CD4-positive, alpha-beta T cell (primary cell): Measurements from ENCODE around the gene KIAA1328. TPM values are rescaled to one million over a fixed set of nuclear protein-coding genes. Genes with fewer than 3 reads are reported as not detected.
"Not testable (repeated sequence)": the region's sequence is repeated elsewhere in the genome, so short reads cannot be mapped to it uniquely, and the experiment has no call there.

Experiments used
- ATAC-seq: fragments of 200-7000 bp; cut with Tn5 transposase; one replicate; pipeline ENCODE4 v1.10.0; 2022; ENCODE audit warnings: mild to moderate bottlenecking; ENCODE audit not compliant: poor library complexity
- CTCF ChIA-PET: fragments of 350-600 bp; sonication (Branson Sonifier 250); formaldehyde crosslinking; loops from one replicate; lab custom pipeline; 2021; ENCODE audit warnings: antibody characterized with exemption, inconsistent platforms; lab: Charles Lee
- POLR2A ChIA-PET: fragments of 350-600 bp; sonication (Branson Sonifier 250); formaldehyde crosslinking; loops from one replicate; lab custom pipeline; 2021; ENCODE audit warnings: antibody characterized with exemption, inconsistent platforms; lab: Charles Lee
- DNase-seq, 14 experiments: peaks; one replicate each; pipeline ENCODE4 v3.0.0-alpha.2; 2013 to 2020; ENCODE audit warnings: mixed read lengths in 2 of 14
- H3K27ac ChIP-seq, 2 donors: one replicate each; pipeline versions ENCODE4 v1.5.1 to v1.7.0; 2013; ENCODE audit warnings: low read length in 2 of 2, low read depth in 1 of 2, mild to moderate bottlenecking in 1 of 2
- H3K27me3 ChIP-seq, 2 experiments: 1 replicate in 1 of 2; 2 replicates in 1 of 2; pipeline versions ENCODE4 v1.6.1 to v1.7.0; 2013; ENCODE audit warnings: low read length in 2 of 2, control low read depth in 1 of 2, mild to moderate bottlenecking in 1 of 2, moderate library complexity in 1 of 2; ENCODE audit not compliant: insufficient read depth in 2 of 2, control insufficient read depth in 1 of 2
- H3K36me3 ChIP-seq: one replicate; pipeline ENCODE4 v1.6.1; 2013; ENCODE audit warnings: low read length, control low read depth; ENCODE audit not compliant: insufficient read depth
- H3K4me1 ChIP-seq: one replicate; pipeline ENCODE4 v1.6.1; 2013; ENCODE audit warnings: low read length, control low read depth; ENCODE audit not compliant: insufficient read depth
- H3K4me3 ChIP-seq: one replicate; pipeline ENCODE4 v1.5.1; 2013; ENCODE audit warnings: mild to moderate bottlenecking, low read length, moderate library complexity
- H3K9me3 ChIP-seq, 2 experiments: 1 replicate in 1 of 2; 2 replicates in 1 of 2; pipeline versions ENCODE4 v1.6.1 to v1.7.0; 2013; ENCODE audit warnings: low read length in 2 of 2, mild to moderate bottlenecking in 2 of 2, control low read depth in 1 of 2, moderate library complexity in 1 of 2; ENCODE audit not compliant: control insufficient read depth in 1 of 2, insufficient read depth in 1 of 2
- H3K27ac Mint-ChIP-seq: one replicate; pipeline ENCODE4 v1.8.0; 2020; ENCODE audit warnings: mixed read lengths
- H3K27me3 Mint-ChIP-seq: one replicate; pipeline ENCODE4 v1.8.0; 2021; ENCODE audit warnings: mixed read lengths
- H3K36me3 Mint-ChIP-seq: one replicate; pipeline ENCODE4 v1.8.0; 2021; ENCODE audit warnings: low read depth, mixed read lengths
- H3K4me1 Mint-ChIP-seq: one replicate; pipeline ENCODE4 v1.8.0; 2021; ENCODE audit warnings: low read depth, mixed read lengths
- H3K4me3 Mint-ChIP-seq: one replicate; pipeline ENCODE4 v1.8.0; 2020; ENCODE audit warnings: mild to moderate bottlenecking, mixed read lengths
- H3K9me3 Mint-ChIP-seq: one replicate; pipeline ENCODE4 v1.8.0; 2020; ENCODE audit warnings: mixed read lengths
- CTCF ChIP-seq: fragments of 200-600 bp; IDR thresholded peaks from one replicate; pipeline ENCODE4 v1.8.0; 2022; ENCODE audit warnings: antibody characterized with exemption, mild to moderate bottlenecking
- intact Hi-C, 2 experiments: fragments of 100-400 bp; cut with DNase I in 1 of 2; cut with micrococcal nuclease in 1 of 2; formaldehyde crosslinking; loops; one replicate each; pipeline versions ENCODE4 v1.15.1 to v1.9.0; 2023 to 2025; cut with DNase I, micrococcal nuclease
- total RNA-seq, 174 experiments: library from RNA in 2 of 174; stranded (reverse) in 2 of 174; gene quantifications; one replicate each; pipeline ENCODE4 v1.2.3 and lab custom pipeline; 2021 to 2026

KIAA1328 gene
- total RNA-seq, 2 experiments from 2014 or later: 8.7 to 9.4 TPM

DNA sequence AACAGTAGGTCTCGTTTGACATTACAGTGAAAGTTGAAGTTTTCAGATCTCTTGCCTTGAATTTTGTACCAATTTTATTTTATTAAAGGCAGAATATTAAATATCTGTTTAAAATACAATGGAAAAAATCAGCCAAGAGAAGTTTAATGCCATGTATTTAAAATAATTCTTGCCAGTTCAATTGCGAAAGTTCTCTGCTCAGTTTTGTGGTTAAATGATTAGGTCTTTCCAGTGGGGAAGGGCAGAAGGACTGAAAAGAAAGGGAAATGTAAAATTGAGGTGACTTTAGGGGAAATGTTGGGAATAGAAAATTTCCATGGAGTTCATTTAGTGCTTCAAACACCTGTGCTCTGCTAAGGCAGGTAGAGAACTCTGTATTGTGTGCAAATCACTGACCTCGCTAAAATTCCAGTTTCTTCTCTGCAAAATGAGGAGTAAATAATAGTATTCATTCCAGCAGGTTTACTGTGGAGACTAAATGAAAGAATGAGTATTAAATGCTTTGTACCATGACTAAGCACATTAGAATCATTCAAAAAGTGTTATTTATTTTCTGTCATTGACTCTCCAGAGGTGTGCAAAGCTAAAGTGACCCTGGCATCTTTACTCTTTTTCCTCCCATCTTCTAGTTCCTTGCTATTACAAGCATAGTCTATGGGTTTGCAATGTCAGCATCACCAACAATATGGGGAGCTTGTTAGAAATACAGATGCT is 74.4 kb downstream of the KIAA1328 start:
- no peak overlapping the region for H3K27ac ChIP-seq
- no peak for DNase-seq
- no peak overlapping the region for H3K4me3 ChIP-seq
- Mint-ChIP-seq H3K27ac (no peak overlapping the region), H3K4me1 (no peaks in the 10 kb centered on the region), H3K36me3 (peaks cover 34% of the 10 kb centered on the region), H3K27me3 (no peaks in the 10 kb centered on the region), H3K9me3 (peaks cover under 1% of the 10 kb centered on the region), H3K4me3 (no peak overlapping the region)
- no peaks in the 10 kb centered on the region for H3K36me3 ChIP-seq
- H3K4me1 ChIP-seq: no peaks in the 10 kb centered on the region
- no peaks in the 10 kb centered on the region for H3K27me3 ChIP-seq
- intact Hi-C loops: no loop called here
- no peak for TF ChIP-seq CTCF
- POLR2A ChIA-PET: interaction anchor here (0.9 kb wide), 1 partner anchor 14 kb away, joined by 3 read pairs; no protein-coding TSS in a partner anchor
- CTCF ChIA-PET: interaction anchor here (1.0 kb wide), 1 partner anchor 13 kb away, joined by 3 read pairs; no protein-coding TSS in a partner anchor
- peaks cover 0 to 4% of the 10 kb centered on the region in 2 experiments for H3K9me3 ChIP-seq
- no peak for ATAC-seq

DNA sequence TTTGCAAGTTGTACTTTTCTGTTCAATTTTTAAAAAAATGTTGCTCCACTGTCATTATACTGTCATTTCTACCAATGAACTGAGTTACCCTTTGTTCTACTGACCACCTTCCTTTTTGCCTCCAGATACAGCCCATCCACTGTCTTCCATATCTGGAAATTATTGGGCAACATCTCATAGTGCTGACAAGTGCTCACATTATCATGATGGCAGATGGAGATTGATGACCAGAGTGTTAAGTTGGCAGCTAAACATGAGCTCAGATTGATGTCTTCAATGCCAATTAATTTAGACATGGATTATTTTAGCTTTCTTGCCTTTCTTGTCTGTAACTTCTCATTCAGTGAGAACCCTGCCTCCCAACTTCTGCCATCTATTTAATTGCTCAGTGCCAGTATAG is 76.6 kb downstream of the KIAA1328 start:
- H3K27ac ChIP-seq: no peak overlapping the region
- POLR2A ChIA-PET: no interaction called here
- CTCF ChIA-PET: no interaction called here
- Mint-ChIP-seq H3K4me1 (peaks cover 3% of the 10 kb centered on the region), H3K36me3 (peaks cover 31% of the 10 kb centered on the region), H3K27me3 (no peaks in the 10 kb centered on the region), H3K4me3 (no peak overlapping the region), H3K27ac (no peak overlapping the region), H3K9me3 (no peaks in the 10 kb centered on the region)
- H3K9me3 ChIP-seq: no peaks in the 10 kb centered on the region
- no peaks in the 10 kb centered on the region for H3K36me3 ChIP-seq
- intact Hi-C loops: no loop called here
- H3K4me1 ChIP-seq: no peaks in the 10 kb centered on the region
- ATAC-seq (no peak), DNase-seq (no peak)
- H3K4me3 ChIP-seq: no peak overlapping the region
- no peak for TF ChIP-seq CTCF
- no peaks in the 10 kb centered on the region for H3K27me3 ChIP-seq

DNA sequence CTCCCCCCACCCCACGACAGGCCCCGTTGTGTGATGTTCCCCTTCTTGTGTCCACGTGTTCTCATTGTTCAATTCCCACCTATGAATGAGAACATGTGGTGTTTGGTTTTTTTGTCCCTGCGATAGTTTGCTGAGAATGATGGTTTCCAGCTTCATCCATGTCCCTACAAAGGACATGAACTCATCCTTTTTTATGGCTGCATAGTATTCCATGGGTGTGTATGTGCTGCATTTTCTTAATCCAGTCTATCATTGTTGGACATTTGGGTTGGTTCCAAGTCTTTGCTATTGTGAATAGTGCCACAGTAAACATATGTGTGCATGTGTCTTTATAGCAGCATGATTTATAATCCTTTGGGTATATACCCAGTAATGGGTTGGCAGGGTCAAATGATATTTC is 80.4 kb downstream of the KIAA1328 start:
- H3K4me1 Mint-ChIP-seq: peaks cover 31% of the 10 kb centered on the region
- H3K36me3 ChIP-seq, POLR2A ChIA-PET, H3K27ac Mint-ChIP-seq, H3K4me3 Mint-ChIP-seq, DNase-seq, H3K9me3 ChIP-seq, H3K4me3 ChIP-seq, H3K27me3 Mint-ChIP-seq, H3K27ac ChIP-seq, H3K4me1 ChIP-seq, H3K9me3 Mint-ChIP-seq, H3K27me3 ChIP-seq, ATAC-seq, intact Hi-C loops, CTCF ChIA-PET: not testable (repeated sequence)
- peaks cover 22% of the 10 kb centered on the region for H3K36me3 Mint-ChIP-seq

- CTCF ChIA-PET: no interaction called here
- Histone ChIP-seq H3K27ac (no peak overlapping the region), H3K4me3 (no peak overlapping the region), H3K9me3 (no peaks in the 10 kb centered on the region), H3K27me3 (no peaks in the 10 kb centered on the region), H3K36me3 (no peaks in the 10 kb centered on the region), H3K4me1 (peaks cover 4% of the 10 kb centered on the region)
- H3K36me3 Mint-ChIP-seq: peaks cover 11% of the 10 kb centered on the region
- no peak overlapping the region for H3K27ac Mint-ChIP-seq
- no peak for DNase-seq
- intact Hi-C loops: no loop called here
- POLR2A ChIA-PET: no interaction called here
- H3K27me3 Mint-ChIP-seq: no peaks in the 10 kb centered on the region
- peaks cover 31% of the 10 kb centered on the region for H3K4me1 Mint-ChIP-seq
- no peak for TF ChIP-seq CTCF
- ATAC-seq: no peak
- no peak overlapping the region for H3K4me3 Mint-ChIP-seq
- no peaks in the 10 kb centered on the region for H3K9me3 Mint-ChIP-seq
Observed at GRCh38 chr18:36912887-36913286, 84.0 kb downstream of the KIAA1328 start.
